Neuronal stem cell (in vitro differentiated cells): ENCODE data around the gene ZCCHC24.
A peak's percentile ranks its signal among the peaks of the same experiment; 100 is the strongest.

Source experiments
- DNase-seq: peaks from one replicate; pipeline ENCODE4 v3.0.0-alpha.2; 2013; ENCODE audit warnings: low spot score
- H2AFZ ChIP-seq: one replicate; pipeline ENCODE4 v1.6.1; 2013; ENCODE audit warnings: mild to moderate bottlenecking, low read length, inconsistent platforms
- H2AK5ac ChIP-seq: 2 replicates; pipeline ENCODE4 v1.6.1; 2013; ENCODE audit warnings: low read depth, mild to moderate bottlenecking, inconsistent platforms, low read length, moderate library complexity, mixed read lengths
- H2BK120ac ChIP-seq: 2 replicates; pipeline ENCODE4 v1.6.1; 2013; ENCODE audit warnings: low read depth, mild to moderate bottlenecking, inconsistent platforms, low read length, moderate library complexity, mixed read lengths
- H2BK12ac ChIP-seq: one replicate; pipeline ENCODE4 v1.6.1; 2013; ENCODE audit warnings: low read length, inconsistent platforms
- H2BK15ac ChIP-seq: 2 replicates; pipeline ENCODE4 v1.6.1; 2013; ENCODE audit warnings: mild to moderate bottlenecking, low read length, inconsistent platforms, mixed read lengths
- H2BK5ac ChIP-seq: one replicate; pipeline ENCODE4 v1.6.1; 2013; ENCODE audit warnings: inconsistent platforms, mild to moderate bottlenecking, low read length, moderate library complexity
- H3K14ac ChIP-seq: one replicate; pipeline ENCODE4 v1.6.1; 2013; ENCODE audit warnings: low read length, inconsistent platforms
- H3K18ac ChIP-seq: 2 replicates; pipeline ENCODE4 v1.6.1; 2013; ENCODE audit warnings: low read length, inconsistent platforms
- H3K23ac ChIP-seq: 2 replicates; pipeline ENCODE4 v1.6.1; 2013; ENCODE audit warnings: low read depth, mild to moderate bottlenecking, mixed read lengths, low read length, inconsistent platforms; ENCODE audit not compliant: poor library complexity
- H3K27ac ChIP-seq: replicated peaks from 3 replicates; pipeline ENCODE4 v1.5.1; 2013; ENCODE audit warnings: low read length, inconsistent platforms
- H3K27me3 ChIP-seq, 3 experiments: 2 replicates each; pipeline ENCODE4 v1.6.1; 2013; ENCODE audit warnings: low read length in 3 of 3, mild to moderate bottlenecking in 2 of 3, inconsistent platforms in 1 of 3, low read depth in 1 of 3, mixed read lengths in 1 of 3, moderate library complexity in 1 of 3; ENCODE audit not compliant: control insufficient read depth in 3 of 3, insufficient read depth in 3 of 3
- H3K36me3 ChIP-seq, 2 donors: replicated peaks in 1 of 2; 2 replicates each; pipeline ENCODE4 v1.6.1; 2013; ENCODE audit warnings: low read length in 2 of 2; ENCODE audit not compliant: control insufficient read depth in 2 of 2, insufficient read depth in 2 of 2
- H3K4ac ChIP-seq: 2 replicates; pipeline ENCODE4 v1.6.1; 2013; ENCODE audit warnings: inconsistent platforms, mild to moderate bottlenecking, low read length, moderate library complexity
- H3K4me1 ChIP-seq, 2 donors: 1 replicate in 1 of 2; 2 replicates in 1 of 2; pipeline ENCODE4 v1.6.1; 2013; ENCODE audit warnings: low read length in 2 of 2, low read depth in 1 of 2; ENCODE audit not compliant: control insufficient read depth in 2 of 2, insufficient read depth in 1 of 2
- H3K4me2 ChIP-seq: one replicate; pipeline ENCODE4 v1.6.1; 2013; ENCODE audit warnings: mild to moderate bottlenecking, low read length, inconsistent platforms; ENCODE audit not compliant: insufficient read depth, poor library complexity, severe bottlenecking
- H3K4me3 ChIP-seq, 2 donors: 2 replicates each; pipeline ENCODE4 v1.5.1; 2013; ENCODE audit warnings: low read length in 2 of 2, mild to moderate bottlenecking in 2 of 2, inconsistent platforms in 1 of 2, moderate library complexity in 1 of 2
- H3K79me1 ChIP-seq: one replicate; pipeline ENCODE4 v1.6.1; 2013; ENCODE audit warnings: low read depth, mild to moderate bottlenecking, inconsistent platforms, low read length, moderate library complexity
- H3K9ac ChIP-seq: one replicate; pipeline ENCODE4 v1.6.1; 2013; ENCODE audit warnings: mild to moderate bottlenecking, low read depth, low read length, inconsistent platforms; ENCODE audit not compliant: poor library complexity
- H3K9me3 ChIP-seq, 2 donors: replicated peaks in 1 of 2; 2 replicates each; pipeline versions ENCODE3 to v1.6.1; 2013; ENCODE audit warnings: low read length in 2 of 2, mild to moderate bottlenecking in 2 of 2, inconsistent platforms in 1 of 2, low read depth in 1 of 2, mixed read lengths in 1 of 2, moderate library complexity in 1 of 2; ENCODE audit not compliant: control insufficient read depth in 2 of 2, insufficient read depth in 1 of 2
- H4K8ac ChIP-seq: one replicate; pipeline ENCODE4 v1.6.1; 2013; ENCODE audit warnings: low read depth, mild to moderate bottlenecking, inconsistent platforms, low read length, moderate library complexity
- H4K91ac ChIP-seq: one replicate; pipeline ENCODE4 v1.6.1; 2013; ENCODE audit warnings: low read length, low read depth, mild to moderate bottlenecking, inconsistent platforms; ENCODE audit not compliant: poor library complexity
- WGBS, 2 donors: extraction: QIAGEN DNeasy Blood & Tissue Kit; methylation state at CpG; one replicate each; pipeline ENCODE4 v1.1.7; 2013; ENCODE audit warnings: missing lambda C conversion rate in 2 of 2, mixed read lengths in 1 of 2; ENCODE audit not compliant: insufficient read length in 2 of 2, insufficient replicate concordance in 1 of 2; ENCODE audit errors: extremely low coverage in 2 of 2; 5-methylcytosine and 5-hydroxymethylcytosine counted together

Gene ZCCHC24

DNA sequence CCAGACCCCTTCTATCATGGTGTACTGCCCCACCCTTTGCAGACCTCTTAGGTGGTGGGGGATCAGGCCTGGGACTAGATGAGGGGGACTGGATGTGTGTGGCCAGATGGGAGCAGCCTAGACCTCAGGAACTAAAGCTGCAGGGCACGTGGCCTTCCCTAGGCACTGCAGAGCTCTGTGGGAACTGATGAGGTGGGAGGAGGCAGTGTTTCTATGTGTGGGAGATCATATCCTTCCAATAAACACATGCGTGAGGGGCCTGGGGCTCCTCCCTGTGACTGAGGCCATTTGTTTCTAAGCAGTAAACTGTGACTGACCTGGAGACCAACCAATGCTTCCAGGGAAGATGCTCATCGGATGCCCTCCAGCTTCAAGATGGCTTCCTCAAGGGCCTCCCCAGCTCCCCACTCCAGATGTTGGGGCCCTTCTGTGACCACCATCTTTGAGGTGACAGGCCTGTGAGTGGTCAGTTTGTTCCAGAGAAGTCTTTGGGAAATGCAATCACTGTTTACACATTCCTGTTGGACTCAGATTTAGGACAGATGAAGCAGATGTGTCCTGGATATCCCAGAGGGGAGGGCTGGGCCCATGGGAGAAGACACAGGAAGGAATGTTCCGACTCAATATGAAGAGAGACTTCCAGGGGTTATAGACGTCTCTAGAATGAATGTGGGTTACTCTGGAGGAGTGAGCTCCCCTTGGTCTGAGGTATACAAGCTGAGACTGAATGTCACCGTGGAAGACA is 23.6 kb upstream of the ZCCHC24 start:
- no peak overlapping the region for H4K8ac ChIP-seq
- no peak overlapping the region for H3K4ac ChIP-seq
- H3K14ac ChIP-seq: no peak overlapping the region
- no peak overlapping the region for H2BK120ac ChIP-seq
- no peaks in the 10 kb centered on the region for H3K79me1 ChIP-seq
- H3K23ac ChIP-seq: no peak overlapping the region
- H2BK12ac ChIP-seq: no peak overlapping the region
- no peak overlapping the region for H3K18ac ChIP-seq
- H3K27me3 ChIP-seq: peaks cover 0 to under 1% (median 0%) of the 10 kb centered on the region in 3 experiments
- no peaks in the 10 kb centered on the region for H3K9me3 ChIP-seq
- H2BK15ac ChIP-seq: no peak overlapping the region
- H4K91ac ChIP-seq: no peak overlapping the region
- no peaks in the 10 kb centered on the region for H3K36me3 ChIP-seq
- no peak overlapping the region for H2AFZ ChIP-seq
- no CpG with 5 or more reads among the region's 6 CpGs for WGBS, 2 donors
- H3K9ac ChIP-seq: no peak overlapping the region
- DNase-seq: no peak
- no peak overlapping the region for H2AK5ac ChIP-seq
- H2BK5ac ChIP-seq: no peak overlapping the region
- H3K27ac ChIP-seq: no peak overlapping the region
- H3K4me2 ChIP-seq: no peak overlapping the region
- H3K4me1 ChIP-seq: peaks cover 0 to 3% of the 10 kb centered on the region in 2 donors
- H3K4me3 ChIP-seq: no peak overlapping the region

DNA sequence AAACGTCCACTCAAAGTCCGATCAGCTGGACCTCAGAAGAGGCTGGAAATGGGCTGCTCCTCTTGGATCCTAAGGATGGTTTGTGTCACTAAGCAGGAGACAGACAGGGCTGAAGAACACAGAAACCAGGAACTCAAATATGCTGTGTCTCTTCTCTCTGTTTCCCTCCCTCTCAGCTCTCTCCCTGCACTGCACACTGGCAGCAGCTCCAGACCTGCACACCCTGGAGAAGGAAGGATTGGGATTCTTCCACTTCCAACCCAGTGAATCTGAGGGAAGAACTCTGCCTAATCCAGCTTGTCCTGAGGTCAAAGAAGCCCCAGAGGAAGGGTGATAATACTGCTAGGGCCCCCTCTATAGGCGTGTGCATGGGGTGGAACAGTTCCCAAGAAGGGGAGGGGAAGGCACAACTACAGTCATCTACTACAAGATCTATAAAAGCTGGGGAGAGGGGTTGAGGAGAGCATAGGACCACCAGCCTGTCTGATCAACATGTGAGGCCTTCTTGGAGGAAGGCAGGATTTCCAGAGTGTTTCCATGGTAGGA is 22.7 kb upstream of the ZCCHC24 start:
- no peak overlapping the region for H3K4me2 ChIP-seq

GRCh38 chr10:79465341-79465740 is 19.9 kb upstream of the ZCCHC24 start:
- Histone ChIP-seq H2BK5ac (no peak overlapping the region), H3K36me3 (no peaks in the 10 kb centered on the region), H2BK120ac (no peak overlapping the region), H3K79me1 (no peaks in the 10 kb centered on the region), H4K8ac (no peak overlapping the region), H3K23ac (no peak overlapping the region), H2AK5ac (no peak overlapping the region), H3K27me3 (peaks cover 0 to 30% (median 0%) of the 10 kb centered on the region in 3 experiments), H3K4me3 (no peak overlapping the region), H2BK12ac (no peak overlapping the region), H4K91ac (no peak overlapping the region), H2AFZ (no peak overlapping the region), H2BK15ac (no peak overlapping the region), H3K14ac (no peak overlapping the region), H3K18ac (no peak overlapping the region), H3K9ac (no peak overlapping the region), H3K4me2 (no peak overlapping the region), H3K9me3 (no peaks in the 10 kb centered on the region), H3K27ac (no peak overlapping the region), H3K4ac (no peak overlapping the region), H3K4me1 (no peaks in the 10 kb centered on the region)
- WGBS, 2 donors: no CpG with 5 or more reads among the region's 3 CpGs
- DNase-seq: no peak

More for the DNA sequence above, 22.7 kb upstream of the ZCCHC24 start:
- no peak overlapping the region for H2BK12ac ChIP-seq
- H2BK120ac ChIP-seq: no peak overlapping the region
- H3K4me1 ChIP-seq: peaks cover 0 to 3% of the 10 kb centered on the region in 2 donors
- H3K4me3 ChIP-seq: no peak overlapping the region
- no peaks in the 10 kb centered on the region for H3K79me1 ChIP-seq
- H3K14ac ChIP-seq: no peak overlapping the region
- peaks cover 0 to 9% (median 0%) of the 10 kb centered on the region in 3 experiments for H3K27me3 ChIP-seq
- no peak overlapping the region for H4K91ac ChIP-seq
- no peak overlapping the region for H3K4ac ChIP-seq
- no peak overlapping the region for H2BK5ac ChIP-seq
- H2BK15ac ChIP-seq: no peak overlapping the region
- H3K36me3 ChIP-seq: no peaks in the 10 kb centered on the region
- no peak for DNase-seq
- no peaks in the 10 kb centered on the region for H3K9me3 ChIP-seq
- H4K8ac ChIP-seq: no peak overlapping the region
- no peak overlapping the region for H3K27ac ChIP-seq
- no peak overlapping the region for H2AK5ac ChIP-seq
- WGBS, 2 donors: no CpG with 5 or more reads among the region's 3 CpGs
- H3K23ac ChIP-seq: no peak overlapping the region
- H2AFZ ChIP-seq: peak overlapping the region; percentile 19
- H3K9ac ChIP-seq: no peak overlapping the region
- no peak overlapping the region for H3K18ac ChIP-seq

GRCh38 chr10:79463578-79464496 is 18.4 kb upstream of the ZCCHC24 start:
- Histone ChIP-seq H2BK12ac (no peak overlapping the region), H2BK120ac (no peak overlapping the region), H2BK5ac (no peak overlapping the region), H2BK15ac (no peak overlapping the region), H4K8ac (no peak overlapping the region), H3K23ac (no peak overlapping the region), H4K91ac (no peak overlapping the region), H3K4ac (no peak overlapping the region), H3K27me3 (peaks cover 0 to 38% (median 0%) of the 10 kb centered on the region in 3 experiments), H3K36me3 (no peaks in the 10 kb centered on the region), H3K4me3 (no peak overlapping the region), H3K18ac (peak overlapping the region; percentile 3), H2AK5ac (no peak overlapping the region), H3K9me3 (no peaks in the 10 kb centered on the region), H3K27ac (no peak overlapping the region), H3K4me2 (no peak overlapping the region), H2AFZ (no peak overlapping the region), H3K4me1 (no peaks in the 10 kb centered on the region), H3K9ac (no peak overlapping the region), H3K14ac (no peak overlapping the region), H3K79me1 (no peaks in the 10 kb centered on the region)
- no CpG with 5 or more reads among the region's 10 CpGs for WGBS, 2 donors
- DNase-seq: no peak
